Measurements from ENCODE around the gene GUF1.

GRCh38 chr4:44720371-44720770, 42.2 kb downstream of the GUF1 start:
- TF ChIP-seq POLR2A (IDR thresholded peaks at IDR 0.05) (no peak), POLR2AphosphoS5 (IDR thresholded peaks at IDR 0.05) (no peak), EP300 (IDR thresholded peaks at IDR 0.05) (no peak)
- TF ChIP-seq, protein P1, sequence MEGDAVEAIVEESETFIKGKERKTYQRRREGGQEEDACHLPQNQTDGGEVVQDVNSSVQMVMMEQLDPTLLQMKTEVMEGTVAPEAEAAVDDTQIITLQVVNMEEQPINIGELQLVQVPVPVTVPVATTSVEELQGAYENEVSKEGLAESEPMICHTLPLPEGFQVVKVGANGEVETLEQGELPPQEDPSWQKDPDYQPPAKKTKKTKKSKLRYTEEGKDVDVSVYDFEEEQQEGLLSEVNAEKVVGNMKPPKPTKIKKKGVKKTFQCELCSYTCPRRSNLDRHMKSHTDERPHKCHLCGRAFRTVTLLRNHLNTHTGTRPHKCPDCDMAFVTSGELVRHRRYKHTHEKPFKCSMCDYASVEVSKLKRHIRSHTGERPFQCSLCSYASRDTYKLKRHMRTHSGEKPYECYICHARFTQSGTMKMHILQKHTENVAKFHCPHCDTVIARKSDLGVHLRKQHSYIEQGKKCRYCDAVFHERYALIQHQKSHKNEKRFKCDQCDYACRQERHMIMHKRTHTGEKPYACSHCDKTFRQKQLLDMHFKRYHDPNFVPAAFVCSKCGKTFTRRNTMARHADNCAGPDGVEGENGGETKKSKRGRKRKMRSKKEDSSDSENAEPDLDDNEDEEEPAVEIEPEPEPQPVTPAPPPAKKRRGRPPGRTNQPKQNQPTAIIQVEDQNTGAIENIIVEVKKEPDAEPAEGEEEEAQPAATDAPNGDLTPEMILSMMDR (IDR thresholded peaks at IDR 0.05) = no peak

All from suprapubic skin (tissue), 4 donors.